NCI-H2171 treated with DMSO at 0.1 percent for 48 hours (cell line): ENCODE results near the gene RWDD4.
"Not testable (repeated sequence)": the region's sequence is repeated elsewhere in the genome, so short reads cannot be mapped to it uniquely, and the experiment has no call there.

Source experiments
- DNase-seq: peaks from one replicate; lab custom pipeline; 2025; lab: John Stamatoyannopoulos, UW

Gene RWDD4

GRCh38 chr4:183635741-183636140 is 23.2 kb downstream of the RWDD4 start:
- DNase-seq: peak; percentile 54

- peak; percentile 54 for DNase-seq
Observed at GRCh38 chr4:183635321-183635720, 23.7 kb downstream of the RWDD4 start.

DNA sequence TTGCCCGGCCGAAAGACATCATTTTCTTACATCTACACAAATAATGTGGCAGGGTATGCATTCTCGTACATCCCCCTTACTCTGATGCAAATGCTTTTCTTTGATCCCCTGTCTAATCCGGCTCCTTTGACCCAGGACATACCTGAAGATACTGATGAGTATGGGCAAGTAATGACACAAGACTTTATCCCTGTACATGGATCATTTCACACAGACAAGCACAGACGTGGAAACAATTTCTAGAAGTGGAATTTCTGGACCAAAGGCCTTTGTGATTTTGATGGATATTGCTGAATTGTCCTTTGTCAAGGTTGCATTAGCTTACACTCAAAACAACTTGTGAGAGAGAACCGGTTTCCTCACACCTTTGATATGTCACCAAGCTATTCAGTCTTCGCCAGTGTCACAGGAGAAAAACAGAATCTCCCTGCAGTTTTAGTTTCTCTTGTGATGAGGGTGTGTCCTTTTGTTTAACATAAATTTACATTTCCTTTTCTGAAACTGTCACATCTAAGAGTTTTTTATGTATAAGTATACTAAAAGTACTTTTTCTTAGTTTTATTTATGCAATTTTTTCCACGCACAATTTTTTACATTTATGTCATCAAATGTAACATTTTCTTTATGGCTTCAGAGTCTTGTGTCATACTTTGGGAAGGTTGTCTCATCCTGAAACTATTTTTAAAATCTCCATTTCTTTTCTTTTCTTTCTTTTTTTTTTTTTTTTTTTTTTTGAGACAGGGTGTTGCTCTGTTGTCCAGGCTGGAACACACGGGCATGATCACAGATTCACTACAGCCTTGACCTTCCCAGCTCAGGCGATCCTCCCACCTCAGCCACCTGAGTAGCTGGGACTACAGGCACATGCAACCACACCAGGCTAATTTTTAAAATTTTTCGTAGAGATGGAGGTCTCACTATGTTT is 25.2 kb downstream of the RWDD4 start:
- DNase-seq: no peak

DNA sequence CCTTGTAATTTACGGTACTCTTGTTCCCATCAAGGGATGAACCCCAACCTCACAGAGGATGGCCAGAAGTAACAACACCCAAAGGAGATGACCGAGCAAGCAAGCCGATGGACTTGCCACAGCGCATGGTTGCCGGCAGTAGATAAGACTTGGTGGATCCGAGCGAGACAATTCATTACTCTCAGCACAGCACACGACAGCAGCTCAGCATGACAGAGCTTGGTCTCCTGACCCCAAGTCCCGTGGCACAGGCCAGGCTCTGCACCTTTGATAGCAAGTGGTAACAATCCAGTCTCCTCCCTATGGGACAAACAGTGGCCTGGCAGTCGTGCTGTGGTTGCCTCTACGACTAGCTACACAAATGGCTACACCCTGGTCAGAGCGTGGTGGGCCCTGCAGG is 26.3 kb downstream of the RWDD4 start:
- no peak for DNase-seq

- DNase-seq: no peak
Observed at GRCh38 chr4:183631577-183632198, 27.3 kb downstream of the RWDD4 start.

- peak; percentile 78 for DNase-seq
Observed at GRCh38 chr4:183627979-183628588, 30.9 kb downstream of the RWDD4 start.

DNA sequence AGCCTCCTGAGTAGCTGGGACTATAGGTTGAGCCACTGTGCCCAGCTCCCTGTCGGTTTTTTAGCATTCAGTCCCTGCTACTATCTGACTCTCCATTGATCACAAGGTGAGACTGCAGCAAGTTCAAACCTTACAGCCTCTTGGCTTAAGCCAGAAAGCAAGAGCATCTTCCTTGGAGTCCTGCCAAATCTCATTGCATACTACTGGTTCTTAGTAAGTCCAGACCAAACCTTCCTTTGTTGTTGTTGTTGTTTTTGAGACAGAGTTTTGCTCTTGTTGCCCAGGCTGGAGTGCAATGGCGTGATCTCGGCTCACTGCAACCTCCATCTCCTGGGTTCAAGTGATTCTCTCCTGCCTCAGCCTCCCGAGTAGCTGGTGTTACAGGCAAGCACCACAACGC is 31.7 kb downstream of the RWDD4 start:
- not testable (repeated sequence) for DNase-seq

GRCh38 chr4:183626168-183626567 is 32.8 kb downstream of the RWDD4 start:
- no peak for DNase-seq

DNA sequence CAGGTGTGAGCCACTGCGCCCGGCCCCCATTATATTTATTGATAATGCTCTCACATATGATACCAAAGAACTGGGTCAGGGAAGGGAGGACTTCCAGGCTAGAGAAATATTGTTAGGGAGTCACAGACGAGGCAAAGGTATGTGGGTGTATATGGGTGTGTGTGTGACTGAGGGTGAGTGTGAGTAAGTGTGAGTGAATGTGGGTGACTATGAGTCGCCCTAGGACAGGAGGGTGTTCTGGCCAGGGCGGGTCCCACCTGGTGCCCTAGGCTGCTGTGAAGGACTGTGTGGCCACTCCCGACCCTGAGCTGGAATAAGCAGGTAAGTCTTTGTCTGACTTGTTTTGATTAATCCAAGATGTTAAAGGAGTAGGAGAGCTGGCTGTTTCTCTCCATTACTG is 34.4 kb downstream of the RWDD4 start:
- no peak for DNase-seq

- no peak for DNase-seq
Observed at GRCh38 chr4:183621875-183622274, 37.1 kb downstream of the RWDD4 start.

DNA sequence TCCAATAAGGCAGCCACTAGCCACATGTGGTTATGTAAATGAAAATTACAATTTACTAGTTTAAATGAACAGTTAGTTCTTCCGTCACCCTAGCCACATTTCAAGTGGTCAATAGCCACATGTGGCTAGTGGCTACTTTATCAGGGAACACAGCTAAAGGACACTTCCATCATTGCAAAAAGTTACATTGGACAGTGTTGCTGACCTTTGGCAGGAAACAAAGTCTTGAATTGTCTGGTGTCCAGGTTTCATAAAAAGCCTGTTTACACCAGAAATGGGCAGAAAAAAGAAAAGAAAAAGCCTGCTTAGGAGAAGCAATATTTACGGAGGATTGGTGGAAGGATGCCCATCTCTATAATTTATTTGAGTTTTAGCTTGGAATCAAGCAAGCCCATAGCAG is 38.6 kb downstream of the RWDD4 start:
- no peak for DNase-seq

GRCh38 chr4:183618681-183619080 is 40.3 kb downstream of the RWDD4 start:
- no peak for DNase-seq

- DNase-seq: no peak
Observed at GRCh38 chr4:183617075-183617474, 41.9 kb downstream of the RWDD4 start.

GRCh38 chr4:183612329-183613250 is 46.4 kb downstream of the RWDD4 start:
- no peak for DNase-seq

DNA sequence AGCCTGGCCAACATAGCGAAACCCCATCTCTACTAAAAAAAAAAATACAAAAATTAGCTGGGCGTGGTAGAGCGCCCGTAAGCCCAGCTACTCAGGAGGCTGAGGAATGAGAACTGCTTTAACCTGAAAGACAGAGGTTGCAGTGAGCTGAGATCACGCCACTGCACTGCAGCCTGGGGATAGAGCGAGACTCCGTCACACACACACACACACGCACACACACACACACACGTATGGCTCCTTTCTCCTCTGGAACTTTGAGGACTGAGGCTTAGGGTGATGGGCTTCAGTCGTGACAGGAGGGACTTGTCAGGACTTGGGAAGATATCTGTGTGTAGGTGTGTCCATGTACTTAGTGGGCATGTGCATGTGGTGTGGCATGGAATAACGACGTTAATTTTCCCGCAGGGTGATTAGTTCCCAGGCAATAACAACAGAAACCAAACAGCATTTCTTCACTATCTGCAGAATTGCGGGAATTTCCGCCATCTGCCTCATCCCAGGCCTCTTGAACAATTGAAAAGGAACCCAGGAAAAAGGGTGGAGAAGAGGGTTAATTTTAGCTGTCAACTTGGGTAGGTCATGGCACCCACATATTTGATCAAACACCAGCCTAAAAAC is 47.7 kb downstream of the RWDD4 start:
- DNase-seq: no peak

GRCh38 chr4:183610613-183611012 is 48.4 kb downstream of the RWDD4 start:
- DNase-seq: no peak

DNA sequence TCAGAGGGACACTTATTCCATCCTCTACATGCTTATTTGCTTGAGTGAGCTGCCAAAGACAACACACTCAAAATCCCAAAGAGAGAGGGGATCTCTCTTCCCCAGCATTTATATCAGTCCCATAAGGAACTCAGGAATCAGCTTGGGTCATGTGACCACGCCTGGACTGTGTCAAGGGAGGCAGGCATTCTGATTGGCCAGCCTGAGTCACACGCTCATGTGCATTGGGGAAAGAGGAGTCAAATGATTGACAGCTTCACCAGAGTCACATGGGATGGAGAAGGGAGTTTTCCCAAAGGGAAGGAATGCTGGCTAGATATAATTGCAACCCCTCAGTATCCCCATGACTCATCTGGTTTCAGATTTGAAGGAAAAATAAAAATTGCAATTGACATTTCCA is 49.0 kb downstream of the RWDD4 start:
- DNase-seq: no peak

- DNase-seq: no peak
Observed at GRCh38 chr4:183609151-183609550, 49.8 kb downstream of the RWDD4 start.

DNA sequence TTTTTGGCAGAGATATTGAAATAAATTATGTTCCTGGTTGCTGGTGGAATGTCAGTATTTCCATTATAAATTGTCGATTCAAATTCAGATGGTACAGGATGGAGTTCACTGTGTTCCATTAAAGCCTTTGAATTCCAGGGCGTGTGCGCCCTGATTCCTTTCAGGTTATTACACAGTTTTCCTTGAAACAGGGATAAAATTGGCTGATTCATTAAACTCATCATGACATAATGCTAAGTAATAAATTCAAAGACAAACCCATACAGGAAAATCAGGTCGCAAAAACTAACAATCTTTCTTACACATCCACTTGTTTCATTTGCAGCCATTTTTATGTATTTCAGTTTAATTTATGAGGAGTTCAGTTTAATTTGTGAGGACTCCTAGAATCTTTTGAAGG is 51.1 kb downstream of the RWDD4 start:
- DNase-seq: no peak

DNA sequence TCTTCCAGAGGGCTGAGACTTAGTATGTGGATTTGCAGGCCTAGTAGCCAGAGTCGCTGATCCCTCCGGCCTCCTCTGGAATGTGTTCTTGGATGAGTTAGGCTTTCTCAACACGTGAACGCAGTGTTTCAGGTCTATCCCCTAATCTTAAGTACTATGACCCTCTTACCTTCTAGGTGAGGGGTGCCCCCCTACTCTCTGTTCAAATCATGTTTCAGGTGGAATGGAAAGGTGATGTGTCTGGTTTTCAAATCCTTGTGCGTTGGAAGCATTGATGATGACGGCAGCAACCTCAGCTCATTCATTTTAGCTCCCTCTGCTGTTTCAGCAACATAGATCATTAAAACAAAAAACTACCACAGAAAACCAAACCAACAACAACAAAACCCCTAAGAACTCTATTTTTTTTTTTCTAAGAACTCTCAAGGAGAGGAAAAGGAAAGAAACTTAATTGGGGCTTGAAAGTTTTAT is 56.4 kb downstream of the RWDD4 start:
- DNase-seq: no peak

GRCh38 chr4:183601381-183601780 is 57.6 kb downstream of the RWDD4 start:
- DNase-seq: peak; percentile 69
